GM23338 (cell line): ENCODE results near the gene SCUBE2. TPM values are rescaled to one million over a fixed set of nuclear protein-coding genes. Genes with fewer than 3 reads are reported as not detected.
"Not testable (repeated sequence)": the region's sequence is repeated elsewhere in the genome, so short reads cannot be mapped to it uniquely, and the experiment has no call there.

Source experiments
- ATAC-seq: fragments of 200-7000 bp; cut with Tn5 transposase; 3 replicates; pipeline ENCODE4 v1.9.1; 2020
- DNase-seq: peaks from one replicate; pipeline ENCODE4 v3.0.0-alpha.2; 2015; ENCODE audit warnings: low spot score
- H2AFZ ChIP-seq: fragments of 200-600 bp; sonication (generic); 2 replicates; pipeline ENCODE4 v1.8.0; 2016; ENCODE audit warnings: antibody characterized with exemption, mild to moderate bottlenecking, moderate library complexity
- H3F3A ChIP-seq: fragments of 200-600 bp; sonication (generic); replicated peaks from 2 replicates; pipeline ENCODE4 v1.8.0; 2017; ENCODE audit warnings: antibody characterized with exemption, mixed run types, low read depth
- H3K27ac ChIP-seq: fragments of 200-600 bp; sonication (generic); 2 replicates; pipeline ENCODE4 v1.6.1; 2016; ENCODE audit warnings: low read depth
- H3K27me3 ChIP-seq: fragments of 200-600 bp; sonication (generic); 2 replicates; pipeline ENCODE4 v1.8.0; 2016; ENCODE audit warnings: mild to moderate bottlenecking, mixed run types, moderate library complexity; ENCODE audit not compliant: insufficient read depth
- H3K36me3 ChIP-seq: fragments of 200-600 bp; sonication (generic); 2 replicates; pipeline ENCODE4 v1.8.0; 2016; ENCODE audit warnings: mild to moderate bottlenecking; ENCODE audit not compliant: insufficient read depth
- H3K4me1 ChIP-seq: fragments of 200-600 bp; sonication (generic); 2 replicates; pipeline ENCODE4 v1.8.0; 2016; ENCODE audit warnings: mild to moderate bottlenecking, moderate library complexity; ENCODE audit not compliant: insufficient read depth
- H3K4me2 ChIP-seq: fragments of 200-600 bp; sonication (generic); 2 replicates; pipeline ENCODE4 v1.7.1; 2017; ENCODE audit warnings: mixed run types
- H3K4me3 ChIP-seq: fragments of 200-600 bp; sonication (generic); 2 replicates; pipeline ENCODE4 v1.6.1; 2016; ENCODE audit warnings: mixed run types
- H3K79me2 ChIP-seq: fragments of 200-600 bp; sonication (generic); replicated peaks from 2 replicates; pipeline ENCODE4 v1.8.0; 2017; ENCODE audit warnings: mild to moderate bottlenecking; ENCODE audit not compliant: insufficient read depth
- H3K9me2 ChIP-seq: fragments of 200-600 bp; sonication (generic); 2 replicates; pipeline ENCODE4 v1.8.0; 2017; ENCODE audit not compliant: insufficient read depth
- H4K20me1 ChIP-seq: fragments of 200-600 bp; sonication (generic); replicated peaks from 2 replicates; pipeline ENCODE4 v1.8.0; 2017; ENCODE audit warnings: mild to moderate bottlenecking; ENCODE audit not compliant: insufficient read depth
- H3K27ac Mint-ChIP-seq: 2 replicates; pipeline ENCODE4 v1.8.0; 2020; ENCODE audit warnings: inconsistent platforms, mild to moderate bottlenecking, moderate library complexity, mixed read lengths
- H3K27me3 Mint-ChIP-seq: 3 replicates; pipeline ENCODE4 v1.8.0; 2022; ENCODE audit warnings: low read depth, mild to moderate bottlenecking, moderate library complexity, mixed read lengths, inconsistent platforms; ENCODE audit not compliant: insufficient read depth, poor library complexity
- H3K36me3 Mint-ChIP-seq: 3 replicates; pipeline ENCODE4 v1.8.0; 2021; ENCODE audit warnings: low read depth, mild to moderate bottlenecking, inconsistent platforms, moderate library complexity, mixed read lengths
- H3K4me1 Mint-ChIP-seq: 3 replicates; pipeline ENCODE4 v1.8.0; 2020; ENCODE audit warnings: mild to moderate bottlenecking, inconsistent platforms, mixed read lengths
- H3K4me3 Mint-ChIP-seq: 3 replicates; pipeline ENCODE4 v1.8.0; 2021; ENCODE audit warnings: moderate library complexity, mild to moderate bottlenecking, inconsistent platforms, mixed read lengths
- H3K9me3 Mint-ChIP-seq: 3 replicates; pipeline ENCODE4 v1.8.0; 2020; ENCODE audit warnings: moderate library complexity, mild to moderate bottlenecking, inconsistent platforms, mixed read lengths
- EZH2 ChIP-seq: fragments of 200-600 bp; sonication (generic); IDR thresholded peaks from one replicate; pipeline ENCODE4 v1.8.0; 2017; ENCODE audit warnings: antibody characterized with exemption, mild to moderate bottlenecking, low read depth; ENCODE audit not compliant: unreplicated experiment
- EZH2phosphoT487 ChIP-seq: fragments of 200-600 bp; sonication (generic); IDR thresholded peaks from one replicate; pipeline ENCODE4 v1.8.1; 2018; ENCODE audit warnings: antibody characterized with exemption; ENCODE audit not compliant: unreplicated experiment
- JUNB ChIP-seq: IDR thresholded peaks from one replicate; pipeline ENCODE4 v1.6.1; 2016; ENCODE audit warnings: antibody characterized with exemption; ENCODE audit not compliant: unreplicated experiment
- POLR2AphosphoS5 ChIP-seq: IDR thresholded peaks from 2 replicates; pipeline ENCODE4 v1.6.1; 2016; ENCODE audit warnings: antibody characterized with exemption, low read depth
- STAT1 ChIP-seq: IDR thresholded peaks from one replicate; pipeline ENCODE4 v1.6.1; 2016; ENCODE audit warnings: antibody characterized with exemption; ENCODE audit not compliant: unreplicated experiment
- polyA plus RNA-seq: library from polyadenylated mRNA; unstranded; fragments of >200 nt; fragmentation: Nextera tagmentation; extraction: Ambion mirVana; gene quantifications from 2 replicates; pipeline ENCODE4 v1.2.1, GENCODE V29; 2016
- total RNA-seq: library from RNA; depleted of rRNA; stranded (reverse); fragments of >200 nt; shearing (Covaris generic); gene quantifications from 2 replicates; pipeline ENCODE4 v1.2.3, GENCODE V29; 2014
- TF ChIP-seq, protein P1 (sequence below): fragments of 250-450 bp; sonication (Bioruptor Pico); IDR thresholded peaks from 2 replicates; pipeline ENCODE4 v1.5.0; 2020; ENCODE audit warnings: mild to moderate bottlenecking, moderate library complexity

Gene SCUBE2
- total and polyA plus RNA-seq, 2 experiments from 2014 or later, result 0.47 to 0.63 TPM

DNA sequence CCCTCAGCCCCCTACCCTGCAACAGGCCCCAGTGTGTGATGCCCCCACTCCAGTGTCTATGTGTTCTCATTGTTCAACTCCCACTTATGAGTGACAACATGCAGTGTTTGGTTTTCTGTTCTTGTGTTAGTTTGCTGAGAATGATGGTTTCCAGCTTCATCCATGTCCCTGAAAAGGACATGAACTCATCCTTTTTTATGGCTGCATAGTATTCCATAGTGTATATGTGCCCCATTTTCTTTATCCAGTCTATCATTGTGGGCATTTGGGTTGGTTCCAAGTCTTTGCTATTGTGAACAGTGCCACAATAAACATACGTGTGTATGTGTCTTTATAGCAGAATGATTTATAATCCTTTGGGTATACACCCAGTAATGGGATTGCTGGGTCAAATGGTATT, 81.9 kb downstream of the SCUBE2 start:
- not testable (repeated sequence) for H3K4me1 Mint-ChIP-seq, H3K4me3 ChIP-seq, H3K79me2 ChIP-seq, H3K4me3 Mint-ChIP-seq, H3K36me3 Mint-ChIP-seq, H3K27ac Mint-ChIP-seq, H3F3A ChIP-seq, H3K4me2 ChIP-seq, H2AFZ ChIP-seq, H3K27ac ChIP-seq, H4K20me1 ChIP-seq, H3K4me1 ChIP-seq, DNase-seq, H3K36me3 ChIP-seq, H3K9me3 Mint-ChIP-seq, ATAC-seq, H3K9me2 ChIP-seq
- peaks cover 29% of the 10 kb centered on the region for H3K27me3 ChIP-seq
- peaks cover 16% of the 10 kb centered on the region for H3K27me3 Mint-ChIP-seq

- no peaks in the 10 kb centered on the region for H3K79me2 ChIP-seq
- H3K27ac ChIP-seq, result no peak overlapping the region
- Mint-ChIP-seq H3K4me3 (no peak overlapping the region), H3K27ac (no peak overlapping the region), H3K36me3 (no peaks in the 10 kb centered on the region; the same call in 2 of the 3 replicates), H3K9me3 (peaks cover 8% of the 10 kb centered on the region; the same call in 1 of the 3 replicates), H3K4me1 (peaks cover 9% of the 10 kb centered on the region; the same call in 2 of the 3 replicates), H3K27me3 (peaks cover 16% of the 10 kb centered on the region)
- H3F3A ChIP-seq, result peaks cover 6% of the 10 kb centered on the region
- H3K36me3 ChIP-seq, result no peaks in the 10 kb centered on the region
- TF ChIP-seq, protein P1, sequence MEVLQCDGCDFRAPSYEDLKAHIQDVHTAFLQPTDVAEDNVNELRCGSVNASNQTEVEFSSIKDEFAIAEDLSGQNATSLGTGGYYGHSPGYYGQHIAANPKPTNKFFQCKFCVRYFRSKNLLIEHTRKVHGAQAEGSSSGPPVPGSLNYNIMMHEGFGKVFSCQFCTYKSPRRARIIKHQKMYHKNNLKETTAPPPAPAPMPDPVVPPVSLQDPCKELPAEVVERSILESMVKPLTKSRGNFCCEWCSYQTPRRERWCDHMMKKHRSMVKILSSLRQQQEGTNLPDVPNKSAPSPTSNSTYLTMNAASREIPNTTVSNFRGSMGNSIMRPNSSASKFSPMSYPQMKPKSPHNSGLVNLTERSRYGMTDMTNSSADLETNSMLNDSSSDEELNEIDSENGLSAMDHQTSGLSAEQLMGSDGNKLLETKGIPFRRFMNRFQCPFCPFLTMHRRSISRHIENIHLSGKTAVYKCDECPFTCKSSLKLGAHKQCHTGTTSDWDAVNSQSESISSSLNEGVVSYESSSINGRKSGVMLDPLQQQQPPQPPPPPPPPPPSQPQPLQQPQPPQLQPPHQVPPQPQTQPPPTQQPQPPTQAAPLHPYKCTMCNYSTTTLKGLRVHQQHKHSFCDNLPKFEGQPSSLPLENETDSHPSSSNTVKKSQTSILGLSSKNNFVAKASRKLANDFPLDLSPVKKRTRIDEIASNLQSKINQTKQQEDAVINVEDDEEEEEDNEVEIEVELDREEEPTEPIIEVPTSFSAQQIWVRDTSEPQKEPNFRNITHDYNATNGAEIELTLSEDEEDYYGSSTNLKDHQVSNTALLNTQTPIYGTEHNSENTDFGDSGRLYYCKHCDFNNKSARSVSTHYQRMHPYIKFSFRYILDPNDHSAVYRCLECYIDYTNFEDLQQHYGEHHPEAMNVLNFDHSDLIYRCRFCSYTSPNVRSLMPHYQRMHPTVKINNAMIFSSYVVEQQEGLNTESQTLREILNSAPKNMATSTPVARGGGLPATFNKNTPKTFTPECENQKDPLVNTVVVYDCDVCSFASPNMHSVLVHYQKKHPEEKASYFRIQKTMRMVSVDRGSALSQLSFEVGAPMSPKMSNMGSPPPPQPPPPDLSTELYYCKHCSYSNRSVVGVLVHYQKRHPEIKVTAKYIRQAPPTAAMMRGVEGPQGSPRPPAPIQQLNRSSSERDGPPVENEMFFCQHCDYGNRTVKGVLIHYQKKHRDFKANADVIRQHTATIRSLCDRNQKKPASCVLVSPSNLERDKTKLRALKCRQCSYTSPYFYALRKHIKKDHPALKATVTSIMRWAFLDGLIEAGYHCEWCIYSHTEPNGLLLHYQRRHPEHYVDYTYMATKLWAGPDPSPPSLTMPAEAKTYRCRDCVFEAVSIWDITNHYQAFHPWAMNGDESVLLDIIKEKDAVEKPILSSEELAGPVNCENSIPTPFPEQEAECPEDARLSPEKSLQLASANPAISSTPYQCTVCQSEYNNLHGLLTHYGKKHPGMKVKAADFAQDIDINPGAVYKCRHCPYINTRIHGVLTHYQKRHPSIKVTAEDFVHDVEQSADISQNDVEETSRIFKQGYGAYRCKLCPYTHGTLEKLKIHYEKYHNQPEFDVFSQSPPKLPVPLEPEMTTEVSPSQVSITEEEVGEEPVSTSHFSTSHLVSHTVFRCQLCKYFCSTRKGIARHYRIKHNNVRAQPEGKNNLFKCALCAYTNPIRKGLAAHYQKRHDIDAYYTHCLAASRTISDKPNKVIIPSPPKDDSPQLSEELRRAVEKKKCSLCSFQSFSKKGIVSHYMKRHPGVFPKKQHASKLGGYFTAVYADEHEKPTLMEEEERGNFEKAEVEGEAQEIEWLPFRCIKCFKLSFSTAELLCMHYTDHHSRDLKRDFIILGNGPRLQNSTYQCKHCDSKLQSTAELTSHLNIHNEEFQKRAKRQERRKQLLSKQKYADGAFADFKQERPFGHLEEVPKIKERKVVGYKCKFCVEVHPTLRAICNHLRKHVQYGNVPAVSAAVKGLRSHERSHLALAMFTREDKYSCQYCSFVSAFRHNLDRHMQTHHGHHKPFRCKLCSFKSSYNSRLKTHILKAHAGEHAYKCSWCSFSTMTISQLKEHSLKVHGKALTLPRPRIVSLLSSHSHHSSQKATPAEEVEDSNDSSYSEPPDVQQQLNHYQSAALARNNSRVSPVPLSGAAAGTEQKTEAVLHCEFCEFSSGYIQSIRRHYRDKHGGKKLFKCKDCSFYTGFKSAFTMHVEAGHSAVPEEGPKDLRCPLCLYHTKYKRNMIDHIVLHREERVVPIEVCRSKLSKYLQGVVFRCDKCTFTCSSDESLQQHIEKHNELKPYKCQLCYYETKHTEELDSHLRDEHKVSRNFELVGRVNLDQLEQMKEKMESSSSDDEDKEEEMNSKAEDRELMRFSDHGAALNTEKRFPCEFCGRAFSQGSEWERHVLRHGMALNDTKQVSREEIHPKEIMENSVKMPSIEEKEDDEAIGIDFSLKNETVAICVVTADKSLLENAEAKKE (CRISPR knock-in tag), result no peak
- TF ChIP-seq STAT1 (no peak), JUNB (no peak), EZH2phosphoT487 (no peak), EZH2 (no peak), POLR2AphosphoS5 (no peak)
- no peak overlapping the region for H3K4me2 ChIP-seq
- no peaks in the 10 kb centered on the region for H4K20me1 ChIP-seq
- H3K4me3 ChIP-seq, result no peak overlapping the region
- H2AFZ ChIP-seq, result no peak overlapping the region
- peaks cover 3% of the 10 kb centered on the region; the same call in 1 of the 2 replicates for H3K4me1 ChIP-seq
- ATAC-seq (no peak), DNase-seq (no peak)
- H3K9me2 ChIP-seq, result no peaks in the 10 kb centered on the region
- H3K27me3 ChIP-seq, result peaks cover 38% of the 10 kb centered on the region
Observed at GRCh38 chr11:9008661-9009060, 82.7 kb downstream of the SCUBE2 start.
